HG02571 (cell line): ENCODE measurements around the gene ADARB2.

Experiments used
- ATAC-seq: cut with Tn5 transposase; IDR thresholded peaks from one replicate; pipeline ENCODE4 v1.9.1; 2021; ENCODE audit warnings: mild to moderate bottlenecking, moderate library complexity; ENCODE audit not compliant: unreplicated experiment

Gene ADARB2

GRCh38 chr10:1736144-1736971 lies 967 bp downstream of the ADARB2 start:
- no peak for ATAC-seq

DNA sequence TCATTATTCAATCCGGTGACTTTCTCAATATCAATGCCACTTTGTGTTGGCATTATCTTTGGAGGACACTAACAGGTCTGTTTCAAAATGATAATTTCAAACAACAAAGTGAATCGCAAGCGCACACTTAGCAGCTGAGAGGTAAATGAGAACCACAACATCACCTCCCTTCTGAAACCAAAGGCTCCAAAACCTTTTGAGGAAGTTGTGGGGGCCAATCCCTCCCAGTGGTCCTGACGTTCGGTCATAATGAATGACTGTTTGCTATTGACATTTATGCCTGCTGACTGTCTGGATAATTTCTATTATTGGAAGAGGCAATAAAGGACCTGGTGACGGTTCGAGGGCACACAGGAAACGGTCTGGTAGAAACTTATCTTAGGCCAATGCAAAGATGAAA lies 1.8 kb downstream of the ADARB2 start:
- no peak for ATAC-seq

- no peak for ATAC-seq
These were observed 3.0 kb downstream of the ADARB2 start for GRCh38 chr10:1734288-1734687.

DNA sequence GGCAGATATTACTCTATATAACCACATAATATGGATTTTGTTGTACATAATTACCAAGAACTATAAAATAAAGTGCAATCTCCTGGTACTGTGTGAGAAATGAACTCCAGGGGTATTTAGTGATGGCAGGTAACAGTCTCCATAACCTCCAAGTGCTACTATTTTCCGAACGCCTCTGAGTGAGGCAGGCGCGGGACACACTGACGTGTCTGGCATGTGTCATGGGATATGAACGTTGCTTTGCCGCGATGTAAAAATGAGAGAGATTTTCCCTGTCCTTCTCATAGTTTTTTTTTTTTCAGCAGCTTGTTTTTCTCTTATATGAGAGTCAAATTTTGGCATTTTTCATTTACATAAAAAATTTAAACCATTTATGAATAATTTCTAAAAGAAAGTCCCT lies 3.6 kb downstream of the ADARB2 start:
- no peak for ATAC-seq

DNA sequence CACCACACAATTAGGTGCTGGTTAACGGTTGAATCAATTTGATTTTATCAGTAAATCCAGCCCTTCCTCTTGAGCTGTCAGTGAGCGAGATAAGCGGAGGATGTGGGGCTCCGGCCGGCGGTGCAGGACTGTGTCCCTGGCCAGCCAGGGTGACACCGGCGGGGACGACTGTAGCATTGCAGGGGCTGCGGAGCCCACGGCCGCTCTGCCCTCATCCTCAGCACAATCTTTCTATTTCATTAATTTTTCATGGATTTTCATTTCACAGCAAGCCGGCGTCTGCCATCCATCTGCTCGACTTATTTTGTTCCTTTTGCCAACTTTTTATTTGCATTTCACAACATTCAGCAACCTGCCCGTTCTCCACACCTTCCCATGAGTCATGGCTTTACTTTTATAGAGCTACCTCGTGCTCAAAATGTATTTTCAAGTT lies 4.7 kb downstream of the ADARB2 start:
- no peak for ATAC-seq

DNA sequence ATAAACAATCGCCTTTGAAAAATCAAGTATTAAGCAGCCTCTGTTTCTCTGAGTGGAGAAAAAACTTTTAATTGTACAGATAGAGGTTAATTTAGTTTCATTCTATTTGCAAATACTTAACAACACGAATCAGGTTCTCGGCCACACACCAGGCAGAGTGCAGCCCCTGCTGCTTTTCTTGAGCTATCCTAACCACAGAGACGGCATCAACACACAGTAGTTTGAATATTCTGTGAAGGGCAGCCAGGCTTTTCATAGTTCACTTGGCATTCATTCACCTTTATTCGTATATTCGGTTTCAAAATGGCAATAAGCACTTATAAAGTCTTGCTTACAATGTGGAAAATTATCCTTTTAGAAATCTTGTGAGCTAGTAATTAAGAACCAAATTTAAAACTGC lies 5.7 kb downstream of the ADARB2 start:
- no peak for ATAC-seq

GRCh38 chr10:1729751-1730150 lies 7.6 kb downstream of the ADARB2 start:
- ATAC-seq, result no peak

DNA sequence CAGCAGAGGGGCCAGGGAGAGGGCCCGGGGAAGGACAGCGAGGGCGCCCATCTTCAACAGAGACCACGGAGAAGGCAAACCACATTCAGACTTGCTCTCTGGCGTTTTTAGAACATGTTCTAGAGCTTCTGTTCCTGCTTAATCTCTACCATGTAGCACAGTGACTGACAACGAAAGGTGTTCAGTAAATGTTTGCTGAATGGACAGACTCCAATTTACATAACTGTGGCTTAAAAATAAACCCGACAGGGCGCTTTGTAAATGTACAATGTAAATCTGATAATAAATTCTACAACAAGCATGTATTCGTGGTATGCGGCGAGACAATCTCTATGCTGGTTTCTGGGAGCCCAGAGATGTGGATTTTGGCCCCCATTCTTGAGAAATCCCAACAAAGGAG lies 10.5 kb downstream of the ADARB2 start:
- no peak for ATAC-seq

DNA sequence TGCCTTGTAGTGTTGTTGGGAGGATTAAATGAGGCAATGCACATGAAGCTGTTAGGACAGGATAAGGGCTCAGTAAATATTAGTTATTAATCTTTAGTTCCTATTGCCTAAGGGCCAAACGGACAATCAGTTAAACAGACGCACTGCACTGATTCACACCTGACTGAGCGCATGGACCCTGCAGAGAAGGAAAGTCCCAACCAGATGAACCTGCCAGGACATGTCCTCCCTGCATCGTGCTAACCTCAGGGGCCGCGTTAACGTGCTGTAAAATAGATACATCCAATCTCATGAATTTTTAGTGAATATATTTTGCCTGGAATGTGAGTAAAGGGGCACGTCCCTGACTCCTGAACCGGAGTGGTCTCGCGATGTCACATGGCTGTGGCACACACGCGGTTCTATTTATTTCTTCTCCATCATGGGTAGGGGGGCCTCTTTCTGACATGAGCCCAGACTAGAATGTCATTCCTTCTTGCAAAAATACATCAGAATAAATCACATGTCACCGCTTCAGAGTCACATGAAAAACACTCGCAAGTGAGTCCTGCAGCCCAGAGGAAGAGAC lies 12.3 kb downstream of the ADARB2 start:
- no peak for ATAC-seq

DNA sequence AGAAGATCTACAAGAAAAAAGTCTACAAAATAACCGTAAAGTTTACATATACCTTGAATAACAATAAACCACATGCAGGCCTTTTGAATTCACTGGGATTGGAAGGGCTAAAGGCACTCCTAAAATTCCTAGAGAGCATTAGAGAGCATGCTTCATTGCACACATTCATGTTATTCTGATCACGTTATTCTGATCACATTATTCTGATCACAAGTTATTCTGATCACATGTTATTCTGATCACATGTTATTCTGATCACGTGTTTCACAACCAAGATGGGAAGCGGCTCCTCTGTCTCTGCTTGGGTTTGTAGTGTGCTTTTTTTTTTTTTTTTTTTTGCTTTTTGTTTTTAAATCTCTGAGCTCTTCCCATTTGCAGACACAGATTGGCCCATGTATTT lies 20.5 kb downstream of the ADARB2 start:
- no peak for ATAC-seq

DNA sequence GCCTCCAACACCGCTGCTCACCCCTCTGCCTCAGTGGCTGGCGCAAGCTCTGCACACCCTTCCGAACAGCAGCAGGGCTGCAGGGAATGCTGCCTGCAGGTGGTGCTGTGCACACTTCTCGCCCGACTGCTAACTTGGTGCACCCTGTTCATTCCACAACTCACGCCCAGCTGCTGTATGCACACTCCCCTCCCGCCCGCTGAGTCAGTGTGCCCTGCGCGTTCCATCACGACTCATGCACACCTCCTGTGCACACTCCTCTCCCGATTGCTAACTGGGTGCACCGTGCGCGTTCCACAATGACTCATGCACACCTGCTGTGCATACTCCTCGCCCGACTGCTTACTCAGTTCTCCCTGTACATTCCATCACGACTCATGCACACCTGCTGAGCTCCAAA lies 21.5 kb downstream of the ADARB2 start:
- peak; percentile 50 for ATAC-seq

DNA sequence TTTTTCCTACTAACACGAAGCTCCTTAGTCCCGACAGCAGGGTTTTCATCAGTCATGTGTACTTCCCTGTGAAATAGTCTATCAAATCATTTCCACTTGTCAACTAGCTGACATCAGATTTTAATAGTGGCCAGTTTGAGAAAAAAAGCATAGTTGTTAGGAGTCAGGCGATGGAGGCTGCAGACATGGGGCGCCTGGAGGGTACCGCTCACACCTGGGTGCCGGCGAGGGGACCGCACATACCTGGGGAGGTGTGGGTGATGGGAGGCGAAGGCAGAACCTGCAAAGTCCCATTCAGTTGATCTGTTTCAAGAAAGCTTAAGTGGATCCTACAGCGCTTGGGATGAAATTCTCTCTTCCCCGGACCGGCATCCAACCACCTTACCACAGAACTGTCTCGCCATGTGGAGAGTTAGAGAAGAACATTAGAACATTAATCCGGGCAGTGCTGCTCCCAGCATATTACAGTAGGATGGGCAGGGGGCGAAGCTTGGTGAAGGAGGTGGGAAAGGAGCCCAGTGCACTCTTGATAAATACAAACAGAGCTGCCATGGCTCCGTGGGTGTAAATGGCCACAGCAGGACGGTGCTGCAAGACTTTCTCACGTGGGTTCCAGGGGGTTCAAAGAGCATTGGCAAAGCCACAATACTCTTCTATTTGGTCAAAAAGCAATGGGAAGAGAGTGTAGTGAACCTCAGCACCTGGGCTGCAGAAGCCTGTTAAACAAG lies 24.2 kb downstream of the ADARB2 start:
- no peak for ATAC-seq

DNA sequence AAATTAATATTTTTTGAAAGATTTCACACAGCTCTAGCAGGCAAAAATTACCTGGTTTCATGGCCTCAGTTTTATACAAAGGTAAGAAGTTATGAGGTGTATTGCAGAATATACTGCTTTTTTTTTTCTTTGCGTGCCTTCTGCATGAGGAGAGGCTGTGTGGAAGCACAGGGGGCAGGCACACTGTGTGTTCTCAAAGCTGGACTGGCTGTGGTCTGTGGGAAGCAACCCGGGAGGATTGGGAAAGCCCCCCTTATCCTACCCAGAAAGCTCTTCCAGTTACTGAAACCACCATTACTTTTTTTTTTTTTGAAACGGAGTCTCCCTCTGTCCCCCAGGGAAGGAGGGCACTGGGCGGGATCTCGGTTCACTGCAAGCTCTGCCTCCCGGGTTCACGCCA lies 25.0 kb downstream of the ADARB2 start:
- ATAC-seq, result no peak

GRCh38 chr10:1709161-1709560 lies 28.2 kb downstream of the ADARB2 start:
- no peak for ATAC-seq

GRCh38 chr10:1708746-1709145 lies 28.6 kb downstream of the ADARB2 start:
- no peak for ATAC-seq

DNA sequence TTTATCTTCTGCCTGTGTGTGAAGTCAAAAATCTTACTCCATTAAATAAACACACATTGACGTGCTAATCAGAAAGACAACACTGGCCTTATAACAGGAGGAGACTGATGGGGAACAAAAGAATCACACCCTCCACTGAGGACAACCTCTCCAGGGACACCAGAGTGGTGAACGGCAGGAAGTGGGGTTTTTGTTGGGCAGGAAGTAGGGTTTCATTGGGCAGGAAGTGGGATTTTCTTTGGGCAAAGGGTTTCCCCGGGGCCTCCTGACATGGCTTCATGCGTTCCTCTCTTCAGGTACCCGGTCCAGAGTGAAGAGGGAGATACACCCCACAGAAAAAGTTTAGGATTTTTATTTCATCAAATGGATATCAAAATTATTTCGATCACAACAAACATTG lies 30.6 kb downstream of the ADARB2 start:
- ATAC-seq, result no peak

DNA sequence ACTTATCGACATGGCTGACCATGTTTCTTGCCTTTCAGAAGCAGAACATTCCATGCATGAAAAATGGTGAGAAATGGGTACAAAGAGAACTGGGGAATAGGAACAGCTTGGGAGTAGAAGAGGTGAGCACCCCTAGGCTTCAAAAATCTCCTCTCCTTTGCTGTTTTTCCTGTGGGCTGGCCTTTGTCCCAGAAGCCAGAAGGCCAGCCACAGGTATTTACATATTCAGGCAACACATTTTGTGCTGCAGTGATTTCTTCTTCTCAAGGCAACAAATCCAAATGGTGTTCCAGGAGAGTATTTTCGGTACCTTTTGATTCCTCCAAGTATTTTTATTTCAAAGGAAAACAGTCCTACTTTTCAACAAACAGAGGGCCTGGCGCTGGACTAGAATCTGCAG lies 31.1 kb downstream of the ADARB2 start:
- ATAC-seq, result no peak

- ATAC-seq, result no peak
These were observed 39.1 kb downstream of the ADARB2 start for GRCh38 chr10:1698185-1698584.

GRCh38 chr10:1696106-1696505 lies 41.2 kb downstream of the ADARB2 start:
- no peak for ATAC-seq

- ATAC-seq, result no peak
These were observed 47.2 kb downstream of the ADARB2 start for GRCh38 chr10:1690086-1690485.

DNA sequence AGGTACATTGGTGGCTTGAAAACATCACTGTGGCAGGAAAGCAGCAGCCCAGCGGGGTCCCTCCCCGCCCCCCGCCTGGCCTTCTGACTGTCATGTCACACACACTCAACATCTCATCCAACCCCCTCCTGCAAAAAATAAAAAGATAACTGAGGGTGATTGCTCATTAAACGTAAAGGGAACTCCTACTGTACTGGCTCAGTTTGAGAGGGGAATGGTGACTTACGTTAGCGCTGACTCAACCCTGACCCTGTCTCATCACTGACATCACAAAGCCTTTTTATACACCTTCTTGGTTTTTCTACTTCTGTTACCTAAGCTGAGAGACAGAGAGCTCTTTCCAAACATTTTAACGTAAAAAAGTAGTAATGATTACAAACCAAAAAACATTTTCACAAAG lies 48.8 kb downstream of the ADARB2 start:
- ATAC-seq, result no peak

DNA sequence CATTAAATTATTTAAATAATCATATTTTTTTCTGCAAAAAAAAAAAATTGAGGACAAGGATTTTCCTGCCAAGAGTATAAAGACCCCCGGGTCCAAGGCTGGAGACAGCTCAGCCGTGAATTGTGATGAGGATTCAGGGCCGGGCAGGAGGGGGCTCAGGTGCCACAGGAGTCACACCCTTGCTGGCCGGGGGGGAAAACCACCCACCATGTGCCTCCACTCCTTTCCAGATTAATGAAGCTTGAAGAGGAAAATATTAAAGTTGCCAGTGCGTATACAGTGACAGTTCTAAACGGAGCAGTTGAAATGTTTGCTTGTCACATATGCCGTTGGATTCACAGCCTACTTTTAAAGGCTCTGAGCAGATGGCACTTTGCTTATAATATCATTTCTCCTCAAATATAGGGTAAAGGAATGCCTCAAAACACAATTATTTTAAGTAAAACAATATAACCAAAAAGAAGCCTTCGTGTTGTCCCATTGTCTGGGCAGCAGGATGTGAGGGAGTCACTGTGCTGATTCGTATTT lies 49.6 kb downstream of the ADARB2 start:
- no peak for ATAC-seq
